Measurements from ENCODE around the gene LRRC51. TPM values are rescaled to one million over a fixed set of nuclear protein-coding genes. Genes with fewer than 3 reads are reported as not detected.
"Not testable (repeated sequence)": the region's sequence is repeated elsewhere in the genome, so short reads cannot be mapped to it uniquely, and the experiment has no call there.

LRRC51 gene
- total RNA-seq, 1 donor from 2014 or later: 12.9 TPM

DNA sequence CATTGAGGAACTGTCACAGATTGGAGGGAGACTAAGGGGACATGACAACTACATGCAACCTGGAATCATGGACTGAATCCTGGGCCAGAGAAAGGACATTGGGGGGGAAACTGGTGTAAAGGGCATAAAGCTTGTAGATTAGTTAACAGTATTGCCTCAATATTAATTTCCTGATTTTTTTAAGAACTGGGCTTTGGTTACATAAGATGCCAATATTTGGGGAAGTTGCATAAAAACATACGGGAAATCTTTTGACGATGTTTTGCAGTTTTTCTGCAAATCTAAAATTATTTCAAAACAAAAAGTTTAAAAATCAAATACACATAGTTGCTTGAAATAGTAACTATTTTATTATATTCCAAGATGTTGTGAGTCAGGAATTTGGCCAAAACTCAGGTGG, 52.0 kb downstream of the LRRC51 start:
- Histone ChIP-seq H3K36me3 (no peaks in the 10 kb centered on the region), H3K4me1 (no peaks in the 10 kb centered on the region), H3K27ac (no peak overlapping the region), H3K9me3 (no peaks in the 10 kb centered on the region), H3K4me3 (no peak overlapping the region), H3K27me3 (no peaks in the 10 kb centered on the region)
- no peak for DNase-seq (ENCODE audit: low spot score in 2 of 2)
- no peak for TF ChIP-seq CTCF (IDR thresholded peaks at IDR 0.05)
- intact Hi-C loops (cut with DNase I): no loop called here

GRCh38 chr11:72135473-72135872, 54.8 kb downstream of the LRRC51 start, which contains the start of gene FOLR3:
TSS of gene FOLR3 (plus strand) at chr11:72135725. CDS start at chr11:72135953, 228 bp downstream.
- intact Hi-C loops (cut with DNase I); H3K36me3 ChIP-seq; DNase-seq (ENCODE audit: low spot score in 2 of 2); H3K4me1 ChIP-seq; H3K4me3 ChIP-seq; H3K27ac ChIP-seq; H3K9me3 ChIP-seq; H3K27me3 ChIP-seq: not testable (repeated sequence)

DNA sequence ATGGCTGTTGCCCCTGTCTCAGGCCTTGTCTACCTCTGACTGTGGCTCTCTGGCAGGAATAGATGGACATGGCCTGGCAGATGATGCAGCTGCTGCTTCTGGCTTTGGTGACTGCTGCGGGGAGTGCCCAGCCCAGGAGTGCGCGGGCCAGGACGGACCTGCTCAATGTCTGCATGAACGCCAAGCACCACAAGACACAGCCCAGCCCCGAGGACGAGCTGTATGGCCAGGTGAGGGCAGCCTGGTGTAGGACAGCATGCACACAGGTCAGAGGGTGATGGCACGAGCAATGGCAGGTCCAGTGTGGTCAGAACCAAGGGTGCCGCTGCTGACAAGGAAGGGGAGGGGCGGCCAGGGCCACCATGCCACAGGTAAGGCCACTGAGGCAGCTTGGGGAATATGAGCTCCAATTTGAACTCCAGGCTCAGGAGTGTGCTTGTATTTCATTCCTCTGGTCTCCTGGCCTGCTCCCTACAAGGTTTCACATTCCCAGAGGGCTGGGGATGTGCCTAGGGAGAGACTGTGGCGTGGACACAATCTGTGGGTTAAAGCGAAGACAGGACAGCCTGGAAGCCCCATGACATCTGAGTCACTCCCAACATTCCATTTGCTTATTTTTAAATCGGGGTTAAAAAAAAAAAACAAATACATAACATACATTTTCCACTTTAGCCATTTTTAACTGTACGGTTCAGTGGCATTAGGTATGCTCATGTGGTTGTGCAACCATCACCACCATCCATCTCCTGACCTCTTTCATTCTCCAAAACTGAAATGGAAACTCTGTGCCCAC, 55.4 kb downstream of the LRRC51 start:
- TF ChIP-seq CTCF (IDR thresholded peaks at IDR 0.05): no peak
- Histone ChIP-seq H3K27ac (no peak overlapping the region), H3K4me3 (no peak overlapping the region), H3K36me3 (no peaks in the 10 kb centered on the region), H3K4me1 (no peaks in the 10 kb centered on the region), H3K9me3 (no peaks in the 10 kb centered on the region), H3K27me3 (no peaks in the 10 kb centered on the region)
- no peak for DNase-seq (ENCODE audit: low spot score in 2 of 2)
- intact Hi-C loops (cut with DNase I): no loop called here

GRCh38 chr11:72136684-72137262, 56.1 kb downstream of the LRRC51 start:
- H3K4me1 ChIP-seq: no peaks in the 10 kb centered on the region
- H3K4me3 ChIP-seq: no peak overlapping the region
- no peaks in the 10 kb centered on the region for H3K27me3 ChIP-seq
- no peak for DNase-seq (ENCODE audit: low spot score in 2 of 2)
- intact Hi-C loops (cut with DNase I): no loop called here
- no peak overlapping the region for H3K27ac ChIP-seq
- no peaks in the 10 kb centered on the region for H3K9me3 ChIP-seq
- no peaks in the 10 kb centered on the region for H3K36me3 ChIP-seq
- TF ChIP-seq CTCF (IDR thresholded peaks at IDR 0.05): no peak

GRCh38 chr11:72138821-72139390, 58.3 kb downstream of the LRRC51 start:
- H3K27me3 ChIP-seq: no peaks in the 10 kb centered on the region
- no peaks in the 10 kb centered on the region for H3K36me3 ChIP-seq
- TF ChIP-seq CTCF (IDR thresholded peaks at IDR 0.05): no peak
- no peaks in the 10 kb centered on the region for H3K4me1 ChIP-seq
- DNase-seq (ENCODE audit: low spot score in 2 of 2): no peak
- H3K9me3 ChIP-seq: no peaks in the 10 kb centered on the region
- no peak overlapping the region for H3K4me3 ChIP-seq
- H3K27ac ChIP-seq: no peak overlapping the region
- intact Hi-C loops (cut with DNase I): no loop called here

DNA sequence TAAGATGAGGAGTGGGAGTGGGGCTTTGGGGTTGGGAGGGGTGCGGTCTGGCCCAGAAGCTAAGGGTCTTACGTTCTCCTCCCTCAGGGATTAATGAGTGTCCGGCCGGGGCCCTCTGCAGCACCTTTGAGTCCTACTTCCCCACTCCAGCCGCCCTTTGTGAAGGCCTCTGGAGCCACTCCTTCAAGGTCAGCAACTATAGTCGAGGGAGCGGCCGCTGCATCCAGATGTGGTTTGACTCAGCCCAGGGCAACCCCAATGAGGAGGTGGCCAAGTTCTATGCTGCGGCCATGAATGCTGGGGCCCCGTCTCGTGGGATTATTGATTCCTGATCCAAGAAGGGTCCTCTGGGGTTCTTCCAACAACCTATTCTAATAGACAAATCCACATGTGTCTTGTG, 58.9 kb downstream of the LRRC51 start:
- DNase-seq (ENCODE audit: low spot score in 2 of 2): no peak
- intact Hi-C loops (cut with DNase I): no loop called here
- Histone ChIP-seq H3K4me3 (no peak overlapping the region), H3K9me3 (no peaks in the 10 kb centered on the region), H3K27me3 (no peaks in the 10 kb centered on the region), H3K27ac (no peak overlapping the region), H3K36me3 (no peaks in the 10 kb centered on the region), H3K4me1 (no peaks in the 10 kb centered on the region)
- TF ChIP-seq CTCF (IDR thresholded peaks at IDR 0.05): no peak
